ENCODE data around the gene DLG4. TPM values are rescaled to one million over a fixed set of nuclear protein-coding genes. Genes with fewer than 3 reads are reported as not detected.

Gene DLG4
- total RNA-seq, 1 experiment from 2014 or later: 38.3 TPM

GRCh38 chr17:7191571-7192270 is 27.9 kb downstream of the DLG4 start:
- Histone ChIP-seq H3K27me3 (ENCODE audit: insufficient read depth, low read length) (no peaks in the 10 kb centered on the region), H3K4ac (ENCODE audit: low read depth, low read length) (no peak overlapping the region), H2BK15ac (ENCODE audit: low read depth, low read length) (no peak overlapping the region), H4K8ac (replicated peaks; ENCODE audit: insufficient read length, low read depth, low read length) (no peak overlapping the region), H3K27ac (ENCODE audit: insufficient read length, low read depth, low read length) (no peak overlapping the region), H3K23me2 (ENCODE audit: insufficient read length, low read depth, low read length, poor library complexity, severe bottlenecking) (no peaks in the 10 kb centered on the region), H4K20me1 (ENCODE audit: control insufficient read depth, insufficient read depth, insufficient read length) (no peaks in the 10 kb centered on the region), H2AK5ac (ENCODE audit: insufficient read length, low read length) (no peak overlapping the region), H3K79me1 (ENCODE audit: insufficient read depth, low read depth, low read length, poor library complexity, severe bottlenecking) (no peaks in the 10 kb centered on the region), H3K9ac (ENCODE audit: extremely low read depth, insufficient read length, low read length) (no peak overlapping the region), H3K4me1 (ENCODE audit: insufficient read depth, low read length) (no peaks in the 10 kb centered on the region), H4K5ac (ENCODE audit: insufficient read length, low read depth, low read length) (no peak overlapping the region), H2AFZ (ENCODE audit: low read length) (no peak overlapping the region), H3K4me2 (ENCODE audit: insufficient read depth, insufficient read length, low read length) (no peak overlapping the region), H3K9me3 (ENCODE audit: control insufficient read depth, low read depth, low read length) (no peaks in the 10 kb centered on the region), H3K56ac (ENCODE audit: insufficient read length, low read depth, low read length) (no peak overlapping the region), H2BK12ac (ENCODE audit: insufficient read length, low read depth, low read length) (no peak overlapping the region), H2BK20ac (ENCODE audit: low read depth, low read length, poor library complexity, severe bottlenecking) (no peak overlapping the region), H3K14ac (ENCODE audit: insufficient read depth, low read length) (no peak overlapping the region), H3K23ac (ENCODE audit: insufficient read length, low read depth, low read length) (no peak overlapping the region), H3K18ac (ENCODE audit: insufficient read length, low read depth, low read length) (no peak overlapping the region), H3K79me2 (ENCODE audit: insufficient read depth, low read length) (no peaks in the 10 kb centered on the region), H4K91ac (ENCODE audit: insufficient read length, low read depth, low read length) (no peak overlapping the region), H2BK120ac (ENCODE audit: low read depth, low read length, poor library complexity, severe bottlenecking) (no peak overlapping the region), H3T11ph (ENCODE audit: low read length) (no peak overlapping the region), H2BK5ac (ENCODE audit: insufficient read length, low read length) (no peak overlapping the region)
- Mint-ChIP-seq H3K27ac (peak overlapping the region in 2 of 3 experiments; percentile 73 to 89; a peak in 4 of 7 replicates), H3K4me1 (peaks cover under 1 to 6% of the 10 kb centered on the region in 2 experiments; a peak in 1 of 4 replicates), H3K27me3 (ENCODE audit: low read depth) (no peaks in the 10 kb centered on the region), H3K4me3 (peak overlapping the region in 1 of 2 experiments; percentile 53; a peak in 2 of 5 replicates), H3K36me3 (ENCODE audit: insufficient read depth in 1 of 3, low read depth in 3 of 3) (peaks cover 38 to 66% (median 53%) of the 10 kb centered on the region in 3 experiments), H3K9me3 (no peaks in the 10 kb centered on the region)
- no CpG with 5 or more reads among the region's 26 CpGs for WGBS (ENCODE audit: extremely low coverage, insufficient read length, low lambda C conversion rate)
- DNase-seq: peak; percentile 94
- TF ChIP-seq CTCF (conservative IDR thresholded peaks at IDR 0.05): no peak

Data from H9 (cell line).